Measurements from ENCODE around the gene MEGF11. TPM values are rescaled to one million over a fixed set of nuclear protein-coding genes. Genes with fewer than 3 reads are reported as not detected.

Gene MEGF11
- total and polyA plus RNA-seq, 8 donors = 2.6 to 17.4 (median 9.9) TPM; not detected in 1

DNA sequence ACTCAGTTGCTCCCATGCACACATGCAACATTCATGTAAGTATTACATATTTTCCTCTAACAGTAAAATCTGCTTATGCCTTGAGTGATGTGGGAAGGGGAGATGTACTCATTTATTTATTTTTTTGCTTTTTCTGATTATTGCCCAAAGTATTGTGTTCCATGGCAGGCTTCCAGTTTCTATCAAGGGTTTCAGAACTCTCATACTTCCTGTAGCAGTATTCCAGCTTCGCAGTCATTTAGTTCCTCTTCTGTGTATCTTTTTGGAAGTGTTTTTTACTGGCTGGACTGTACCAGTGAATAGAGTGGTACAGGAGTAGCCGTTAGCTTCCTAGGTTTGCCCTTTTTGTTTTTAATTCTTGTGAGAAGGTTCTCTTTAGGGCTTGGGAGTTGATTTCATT, 357.3 kb downstream of the MEGF11 start:
- Histone ChIP-seq H3K27me3 (no peaks in the 10 kb centered on the region), H3K36me3 (peaks cover 0 to 68% of the 10 kb centered on the region in 2 donors), H3K27ac (no peak overlapping the region), H3K4me3 (no peak overlapping the region), H3K9me3 (no peaks in the 10 kb centered on the region), H3K4me1 (peaks cover 0 to 17% of the 10 kb centered on the region in 2 donors)
- intact Hi-C loops (cut with DNase I) = no loop called here
- DNase-seq (peak in 1 of 4 donors; percentile 13), ATAC-seq (peak; percentile 32)
- TF ChIP-seq, protein P1, sequence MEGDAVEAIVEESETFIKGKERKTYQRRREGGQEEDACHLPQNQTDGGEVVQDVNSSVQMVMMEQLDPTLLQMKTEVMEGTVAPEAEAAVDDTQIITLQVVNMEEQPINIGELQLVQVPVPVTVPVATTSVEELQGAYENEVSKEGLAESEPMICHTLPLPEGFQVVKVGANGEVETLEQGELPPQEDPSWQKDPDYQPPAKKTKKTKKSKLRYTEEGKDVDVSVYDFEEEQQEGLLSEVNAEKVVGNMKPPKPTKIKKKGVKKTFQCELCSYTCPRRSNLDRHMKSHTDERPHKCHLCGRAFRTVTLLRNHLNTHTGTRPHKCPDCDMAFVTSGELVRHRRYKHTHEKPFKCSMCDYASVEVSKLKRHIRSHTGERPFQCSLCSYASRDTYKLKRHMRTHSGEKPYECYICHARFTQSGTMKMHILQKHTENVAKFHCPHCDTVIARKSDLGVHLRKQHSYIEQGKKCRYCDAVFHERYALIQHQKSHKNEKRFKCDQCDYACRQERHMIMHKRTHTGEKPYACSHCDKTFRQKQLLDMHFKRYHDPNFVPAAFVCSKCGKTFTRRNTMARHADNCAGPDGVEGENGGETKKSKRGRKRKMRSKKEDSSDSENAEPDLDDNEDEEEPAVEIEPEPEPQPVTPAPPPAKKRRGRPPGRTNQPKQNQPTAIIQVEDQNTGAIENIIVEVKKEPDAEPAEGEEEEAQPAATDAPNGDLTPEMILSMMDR (IDR thresholded peaks at IDR 0.05) = no peak

DNA sequence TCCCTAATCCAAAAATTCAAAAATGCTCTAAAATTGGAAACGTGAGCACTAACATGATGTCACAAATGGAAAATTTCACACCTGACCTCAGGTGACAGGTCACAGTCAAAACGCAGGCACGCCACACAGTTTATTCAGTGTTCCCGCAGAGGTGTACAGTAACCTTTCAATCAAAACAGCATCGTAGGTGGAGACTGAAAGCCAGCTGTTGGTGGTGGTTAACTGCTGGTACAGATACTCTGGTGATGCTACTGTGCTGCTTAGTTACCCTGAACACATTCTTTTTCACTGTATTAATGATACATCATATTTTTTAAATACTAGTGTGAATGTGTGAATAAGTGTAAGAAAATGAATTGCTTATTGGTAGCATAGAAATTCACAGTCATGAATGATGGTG, 360.5 kb downstream of the MEGF11 start:
- peaks cover 0 to 68% of the 10 kb centered on the region in 2 donors for H3K36me3 ChIP-seq
- H3K4me3 ChIP-seq = no peak overlapping the region
- H3K4me1 ChIP-seq = peaks cover 0 to 22% of the 10 kb centered on the region in 2 donors
- intact Hi-C loops (cut with DNase I) = no loop called here
- no peak overlapping the region for H3K27ac ChIP-seq
- ATAC-seq (no peak), DNase-seq (no peak)
- no peaks in the 10 kb centered on the region for H3K27me3 ChIP-seq
- TF ChIP-seq, protein P1 (IDR thresholded peaks at IDR 0.05) = no peak
- H3K9me3 ChIP-seq = no peaks in the 10 kb centered on the region

DNA sequence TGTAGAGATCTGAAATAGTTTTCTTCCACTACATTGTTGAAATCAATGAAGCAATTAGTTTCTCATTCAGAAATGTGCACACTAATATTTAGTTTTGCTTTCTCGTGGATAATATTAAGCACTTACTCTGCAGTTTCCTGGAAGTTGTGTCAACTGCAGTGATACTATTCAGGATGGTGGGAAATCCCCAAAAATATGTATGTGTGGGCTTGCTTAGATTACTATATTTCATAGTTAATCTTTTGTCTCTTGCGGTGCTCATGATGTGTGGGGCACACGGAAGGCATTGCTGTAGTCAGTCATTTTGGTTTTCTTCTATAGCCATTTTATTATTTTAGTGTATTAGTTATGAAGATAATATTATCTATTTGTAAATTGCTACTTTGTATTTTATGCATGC, 364.6 kb downstream of the MEGF11 start:
- H3K27me3 ChIP-seq = no peaks in the 10 kb centered on the region
- TF ChIP-seq, protein P1 (IDR thresholded peaks at IDR 0.05) = no peak
- peaks cover 0 to 71% of the 10 kb centered on the region in 2 donors for H3K36me3 ChIP-seq
- no peaks in the 10 kb centered on the region for H3K9me3 ChIP-seq
- ATAC-seq (no peak), DNase-seq (no peak)
- H3K27ac ChIP-seq = no peak overlapping the region
- H3K4me3 ChIP-seq = no peak overlapping the region
- H3K4me1 ChIP-seq = peaks cover 0 to 11% of the 10 kb centered on the region in 2 donors
- intact Hi-C loops (cut with DNase I) = no loop called here

DNA sequence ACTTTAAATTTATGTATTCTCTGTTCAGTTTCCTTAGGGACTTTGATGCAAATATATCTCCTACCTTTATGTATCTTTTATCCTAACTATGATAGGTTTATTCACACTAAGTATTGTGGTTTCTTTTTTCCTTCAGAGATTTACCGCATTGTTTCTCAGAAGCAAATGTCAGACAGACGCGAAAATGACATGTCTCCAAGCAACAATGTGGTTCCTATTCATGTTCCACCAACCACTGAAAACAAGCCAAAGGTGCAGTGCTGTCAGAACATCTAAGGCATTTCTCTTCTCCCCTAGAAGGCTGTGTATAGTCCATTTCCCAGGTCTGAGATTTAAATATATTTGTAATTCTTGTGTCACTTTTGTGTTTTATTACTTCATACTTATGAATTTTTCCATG, 366.0 kb downstream of the MEGF11 start:
- Histone ChIP-seq H3K9me3 (no peaks in the 10 kb centered on the region), H3K27ac (no peak overlapping the region), H3K4me3 (no peak overlapping the region), H3K4me1 (peaks cover 0 to 16% of the 10 kb centered on the region in 2 donors), H3K27me3 (no peaks in the 10 kb centered on the region), H3K36me3 (peaks cover 0 to 80% of the 10 kb centered on the region in 2 donors)
- DNase-seq (no peak), ATAC-seq (no peak)
- intact Hi-C loops (cut with DNase I) = no loop called here
- TF ChIP-seq, protein P1 (IDR thresholded peaks at IDR 0.05) = no peak

DNA sequence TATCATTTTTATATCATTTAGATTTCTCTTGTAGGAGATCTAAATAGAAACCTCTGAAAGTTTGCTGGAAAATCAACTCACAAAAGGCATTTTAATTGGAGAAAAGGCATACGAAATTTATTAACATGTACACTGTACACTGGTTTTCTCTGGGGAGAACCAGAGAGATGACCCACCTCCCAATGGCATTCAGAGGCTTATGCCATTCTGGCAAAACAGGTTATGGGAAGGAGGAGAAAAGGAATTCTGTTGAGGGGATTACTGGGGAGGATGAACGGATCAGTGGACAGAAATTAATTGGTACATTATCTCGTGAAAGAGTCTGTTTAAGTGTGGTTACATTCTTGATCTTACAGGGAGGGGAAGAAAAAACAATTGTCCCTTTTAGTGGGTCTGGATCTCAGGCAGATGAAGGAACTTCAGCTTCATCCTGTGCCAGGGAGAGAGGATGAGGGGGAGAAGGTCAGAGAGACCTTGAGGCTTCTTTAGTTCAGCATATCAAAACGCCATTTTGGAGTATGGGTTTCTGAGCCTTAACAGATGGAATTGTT, 367.8 kb downstream of the MEGF11 start:
- H3K36me3 ChIP-seq = peaks cover 0 to 67% of the 10 kb centered on the region in 2 donors

More for the DNA sequence above, 367.8 kb downstream of the MEGF11 start:
- intact Hi-C loops (cut with DNase I) = no loop called here
- ATAC-seq (no peak), DNase-seq (no peak)
- Histone ChIP-seq H3K9me3 (no peaks in the 10 kb centered on the region), H3K27ac (no peak overlapping the region), H3K4me3 (no peak overlapping the region), H3K4me1 (peaks cover 0 to 16% of the 10 kb centered on the region in 2 donors), H3K27me3 (no peaks in the 10 kb centered on the region)
- TF ChIP-seq, protein P1 (IDR thresholded peaks at IDR 0.05) = no peak

All from left lung (tissue), 10 donors.